ENCODE data around the gene NDUFA12. TPM values are rescaled to one million over a fixed set of nuclear protein-coding genes. Genes with fewer than 3 reads are reported as not detected.

NDUFA12 gene
- total RNA-seq, result 10 to 100 TPM; 20.7 to 37.9 (median 30.2) TPM
- polyA plus RNA-seq, result 10 to 100 TPM; 33.7 to 68.0 TPM

DNA sequence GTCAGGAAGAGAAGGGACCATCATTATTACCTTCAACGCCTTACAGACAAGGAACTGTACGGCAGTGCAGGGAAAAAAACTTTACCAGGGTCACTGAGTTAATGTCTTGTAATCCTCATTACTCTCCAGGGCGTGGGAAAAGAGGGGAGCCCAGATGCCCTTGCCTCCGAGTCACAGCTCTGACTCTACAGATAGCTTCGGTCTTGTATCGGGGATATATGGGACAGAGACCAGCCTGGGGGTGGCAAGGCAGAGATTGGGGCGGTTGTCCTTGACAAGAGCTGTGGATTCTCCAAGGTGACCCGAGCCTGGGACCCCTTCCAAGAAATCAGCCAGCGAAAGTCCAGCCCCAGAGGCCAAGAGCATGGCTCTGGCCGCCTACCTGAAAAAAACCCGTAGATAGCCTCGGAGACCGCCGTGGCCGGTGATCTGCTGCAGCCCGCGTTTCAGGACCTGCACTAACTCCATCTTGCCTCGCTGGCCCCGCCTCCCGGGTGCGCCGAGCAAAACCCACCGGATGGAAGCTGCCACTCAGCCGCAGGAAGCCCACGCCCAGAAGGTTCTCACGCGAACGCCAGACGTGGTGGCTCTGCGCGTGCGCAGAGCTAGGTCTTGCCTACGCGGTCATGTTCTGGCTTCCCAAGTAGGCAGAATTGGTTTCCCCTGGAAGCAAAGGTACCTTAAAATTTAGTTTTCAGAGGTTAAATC is at the start of gene NDUFA12:
Gene NDUFA12 (minus strand): TSS at position 485 of the 708 bp plus-strand sequence. CDS start 17 bp downstream, at position 468.
- Histone ChIP-seq H3K4me3 (peak within 1 kb of the TSS; percentile 54 to 91 (median 67)), H3K27ac (peak within 1 kb of the TSS; percentile 31 to 80 (median 66)), H3K4me1 (peaks cover 0 to 14% (median 0%) of the 10 kb centered on the region in 3 donors), H3K27me3 (no peaks in the 10 kb centered on the region), H3K36me3 (peaks cover 0 to 4% (median 0%) of the 10 kb centered on the region in 3 donors), H3K9me3 (no peaks in the 10 kb centered on the region)
- WGBS, 2 donors, result 0% methylated on average over 34 of the region's 34 CpGs
- intact Hi-C loops (cut with DNase I), result no loop called here
- DNase-seq (peak; percentile 93 to 99 (median 95)), ATAC-seq (peak; percentile 100), FAIRE-seq (peak; percentile 34)
- TF ChIP-seq, protein P1, sequence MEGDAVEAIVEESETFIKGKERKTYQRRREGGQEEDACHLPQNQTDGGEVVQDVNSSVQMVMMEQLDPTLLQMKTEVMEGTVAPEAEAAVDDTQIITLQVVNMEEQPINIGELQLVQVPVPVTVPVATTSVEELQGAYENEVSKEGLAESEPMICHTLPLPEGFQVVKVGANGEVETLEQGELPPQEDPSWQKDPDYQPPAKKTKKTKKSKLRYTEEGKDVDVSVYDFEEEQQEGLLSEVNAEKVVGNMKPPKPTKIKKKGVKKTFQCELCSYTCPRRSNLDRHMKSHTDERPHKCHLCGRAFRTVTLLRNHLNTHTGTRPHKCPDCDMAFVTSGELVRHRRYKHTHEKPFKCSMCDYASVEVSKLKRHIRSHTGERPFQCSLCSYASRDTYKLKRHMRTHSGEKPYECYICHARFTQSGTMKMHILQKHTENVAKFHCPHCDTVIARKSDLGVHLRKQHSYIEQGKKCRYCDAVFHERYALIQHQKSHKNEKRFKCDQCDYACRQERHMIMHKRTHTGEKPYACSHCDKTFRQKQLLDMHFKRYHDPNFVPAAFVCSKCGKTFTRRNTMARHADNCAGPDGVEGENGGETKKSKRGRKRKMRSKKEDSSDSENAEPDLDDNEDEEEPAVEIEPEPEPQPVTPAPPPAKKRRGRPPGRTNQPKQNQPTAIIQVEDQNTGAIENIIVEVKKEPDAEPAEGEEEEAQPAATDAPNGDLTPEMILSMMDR (IDR thresholded peaks at IDR 0.05), result no peak

DNA sequence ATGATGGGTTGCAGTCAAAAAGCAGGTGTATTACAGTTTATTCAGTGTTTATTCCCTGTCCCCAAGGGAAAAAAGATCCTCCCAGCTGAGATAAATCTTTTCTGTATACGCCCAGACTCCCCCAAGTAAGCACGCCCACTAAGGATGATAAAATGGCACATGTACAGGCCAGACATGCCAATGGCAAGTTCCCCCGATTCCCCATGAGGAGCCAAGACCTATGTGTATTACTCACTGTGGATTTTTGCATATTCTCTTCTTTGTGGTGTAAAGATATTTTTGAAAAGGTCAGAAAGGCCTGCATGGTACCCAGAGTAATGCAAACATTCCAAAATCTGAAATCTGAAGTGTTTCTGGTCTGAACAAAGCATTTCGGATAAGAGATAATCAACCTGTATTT is 47.7 kb upstream of the NDUFA12 start:
- TF ChIP-seq, protein P1 (IDR thresholded peaks at IDR 0.05), result no peak
- Histone ChIP-seq H3K27ac (no peak overlapping the region), H3K4me1 (no peaks in the 10 kb centered on the region), H3K27me3 (no peaks in the 10 kb centered on the region), H3K36me3 (peaks cover 0 to 31% (median 8%) of the 10 kb centered on the region in 3 donors), H3K9me3 (no peaks in the 10 kb centered on the region), H3K4me3 (no peak overlapping the region)
- WGBS, 2 donors, result 90 to 91% methylated on average over 4 of the region's 4 CpGs
- ATAC-seq (no peak), FAIRE-seq (no peak), DNase-seq (no peak)
- intact Hi-C loops (cut with DNase I), result no loop called here

DNA sequence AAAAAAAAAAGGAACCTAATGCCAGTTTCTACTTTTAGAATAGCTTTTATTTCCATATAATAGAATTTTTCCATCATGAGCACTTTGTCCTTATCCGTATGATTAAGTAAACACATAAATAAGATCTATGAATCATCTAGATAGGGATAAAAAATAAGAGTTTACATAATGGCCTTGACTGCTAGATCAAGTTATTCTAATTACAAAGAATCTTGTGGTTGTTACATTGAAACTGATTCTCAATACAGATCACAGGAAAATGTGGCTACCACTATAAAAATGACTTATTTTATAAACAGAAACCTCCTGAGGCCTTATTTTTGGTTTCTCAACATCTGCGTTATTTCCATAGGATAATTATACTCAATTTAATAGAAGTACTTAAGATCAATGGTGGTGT is 34.4 kb upstream of the NDUFA12 start:
- Histone ChIP-seq H3K4me3 (no peak overlapping the region), H3K27ac (no peak overlapping the region), H3K36me3 (no peaks in the 10 kb centered on the region), H3K9me3 (no peaks in the 10 kb centered on the region), H3K27me3 (no peaks in the 10 kb centered on the region), H3K4me1 (no peaks in the 10 kb centered on the region)
- TF ChIP-seq, protein P1 (IDR thresholded peaks at IDR 0.05), result no peak
- intact Hi-C loops (cut with DNase I), result no loop called here
- DNase-seq (no peak), ATAC-seq (no peak), FAIRE-seq (no peak)
- 89 to 96% methylated on average over 2 of the region's 2 CpGs for WGBS, 2 donors

DNA sequence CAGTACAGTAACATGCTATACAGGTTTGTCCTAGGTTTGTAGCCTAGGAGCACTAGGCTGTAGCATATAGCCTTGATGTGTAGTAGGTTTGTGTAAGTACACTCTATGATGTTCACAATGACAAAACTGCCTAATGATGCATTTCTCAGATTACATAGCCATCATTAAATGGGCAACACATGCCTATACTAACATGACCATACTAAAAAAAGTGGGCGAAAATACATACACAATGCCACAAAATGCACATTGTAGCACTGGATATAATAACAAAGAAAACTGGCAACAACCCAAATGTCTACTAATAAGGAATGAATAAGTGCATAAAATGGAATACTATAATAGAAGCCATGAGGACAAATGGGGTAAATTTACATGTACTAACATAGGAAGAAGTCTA is 31.3 kb upstream of the NDUFA12 start:
- TF ChIP-seq, protein P1 (IDR thresholded peaks at IDR 0.05), result no peak
- no peak overlapping the region for H3K4me3 ChIP-seq
- intact Hi-C loops (cut with DNase I), result no loop called here
- no peak overlapping the region for H3K27ac ChIP-seq
- no peak for ATAC-seq
- FAIRE-seq, result no peak
- no peaks in the 10 kb centered on the region for H3K27me3 ChIP-seq
- WGBS, 2 donors, result 91 to 97% methylated on average over 1 of the region's 1 CpG
- no peak for DNase-seq
- H3K4me1 ChIP-seq, result no peaks in the 10 kb centered on the region
- H3K36me3 ChIP-seq, result no peaks in the 10 kb centered on the region
- no peaks in the 10 kb centered on the region for H3K9me3 ChIP-seq

DNA sequence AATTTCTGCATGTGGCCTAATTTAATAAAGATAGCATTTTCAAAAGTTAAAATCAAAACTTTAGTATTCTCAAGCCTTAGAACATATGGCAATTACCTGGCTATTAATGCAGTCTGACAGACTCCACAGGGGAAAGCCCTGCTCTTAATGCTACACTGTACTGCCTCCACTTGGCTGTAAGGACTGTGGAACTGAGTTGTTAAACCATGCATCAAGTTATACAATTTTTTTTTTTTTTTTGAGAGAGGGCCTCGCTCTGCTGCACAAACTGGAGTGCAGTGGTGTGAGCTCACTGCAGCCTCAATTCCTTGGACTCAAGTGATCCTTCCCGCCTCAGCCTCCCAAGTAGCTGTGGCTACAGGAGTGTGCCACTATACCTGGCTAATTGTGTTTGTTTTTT is 19.0 kb upstream of the NDUFA12 start:
- FAIRE-seq (no peak), ATAC-seq (no peak), DNase-seq (no peak)
- intact Hi-C loops (cut with DNase I), result no loop called here
- no peak overlapping the region for H3K4me3 ChIP-seq
- H3K27ac ChIP-seq, result no peak overlapping the region
- peaks cover 0 to 17% (median 0%) of the 10 kb centered on the region in 3 donors for H3K36me3 ChIP-seq
- H3K4me1 ChIP-seq, result no peaks in the 10 kb centered on the region
- H3K9me3 ChIP-seq, result no peaks in the 10 kb centered on the region
- TF ChIP-seq, protein P1 (IDR thresholded peaks at IDR 0.05), result no peak
- WGBS, 2 donors, result 93 to 98% methylated on average over 2 of the region's 2 CpGs
- H3K27me3 ChIP-seq, result no peaks in the 10 kb centered on the region
